Glutamatergic neuron (in vitro differentiated cells): ENCODE results near the gene LEMD2. TPM values are rescaled to one million over a fixed set of nuclear protein-coding genes. Genes with fewer than 3 reads are reported as not detected.

Experiments
- DNase-seq: peaks from one replicate; pipeline ENCODE4 v3.0.0; 2022
- H3K27ac Mint-ChIP-seq: one replicate; pipeline ENCODE4 v1.8.0; 2020; ENCODE audit warnings: mild to moderate bottlenecking, mixed read lengths, inconsistent platforms; ENCODE audit not compliant: unreplicated experiment
- H3K27me3 Mint-ChIP-seq: one replicate; pipeline ENCODE4 v1.8.0; 2020; ENCODE audit warnings: mild to moderate bottlenecking, moderate library complexity, mixed read lengths, inconsistent platforms; ENCODE audit not compliant: unreplicated experiment
- H3K36me3 Mint-ChIP-seq: one replicate; pipeline ENCODE4 v1.8.0; 2020; ENCODE audit warnings: mild to moderate bottlenecking, mixed read lengths, inconsistent platforms; ENCODE audit not compliant: unreplicated experiment
- H3K4me1 Mint-ChIP-seq: one replicate; pipeline ENCODE4 v1.8.0; 2020; ENCODE audit warnings: mild to moderate bottlenecking, low read depth, mixed read lengths, inconsistent platforms; ENCODE audit not compliant: unreplicated experiment
- H3K4me3 Mint-ChIP-seq: one replicate; pipeline ENCODE4 v1.8.0; 2020; ENCODE audit warnings: mild to moderate bottlenecking, mixed read lengths, inconsistent platforms; ENCODE audit not compliant: unreplicated experiment
- H3K9me3 Mint-ChIP-seq: one replicate; pipeline ENCODE4 v1.8.0; 2020; ENCODE audit warnings: mild to moderate bottlenecking, moderate library complexity, mixed read lengths, inconsistent platforms; ENCODE audit not compliant: unreplicated experiment
- total RNA-seq: library from RNA; stranded (reverse); fragmentation: NEBNext Ultra II Directional; extraction: Animal tissue kit (Norgen Biotek cat#: 25700); gene quantifications from one replicate; pipeline ENCODE4 v1.2.1, GENCODE V29; 2021; ENCODE audit not compliant: unreplicated experiment
- TF ChIP-seq, protein P1 (sequence below): fragments of 200-600 bp; sonication (generic); IDR thresholded peaks from one replicate; pipeline ENCODE4 v1.5.0; 2021; ENCODE audit not compliant: partially characterized antibody, unreplicated experiment

LEMD2 gene
- total RNA-seq, 1 donor from 2014 or later, result 82.4 TPM

DNA sequence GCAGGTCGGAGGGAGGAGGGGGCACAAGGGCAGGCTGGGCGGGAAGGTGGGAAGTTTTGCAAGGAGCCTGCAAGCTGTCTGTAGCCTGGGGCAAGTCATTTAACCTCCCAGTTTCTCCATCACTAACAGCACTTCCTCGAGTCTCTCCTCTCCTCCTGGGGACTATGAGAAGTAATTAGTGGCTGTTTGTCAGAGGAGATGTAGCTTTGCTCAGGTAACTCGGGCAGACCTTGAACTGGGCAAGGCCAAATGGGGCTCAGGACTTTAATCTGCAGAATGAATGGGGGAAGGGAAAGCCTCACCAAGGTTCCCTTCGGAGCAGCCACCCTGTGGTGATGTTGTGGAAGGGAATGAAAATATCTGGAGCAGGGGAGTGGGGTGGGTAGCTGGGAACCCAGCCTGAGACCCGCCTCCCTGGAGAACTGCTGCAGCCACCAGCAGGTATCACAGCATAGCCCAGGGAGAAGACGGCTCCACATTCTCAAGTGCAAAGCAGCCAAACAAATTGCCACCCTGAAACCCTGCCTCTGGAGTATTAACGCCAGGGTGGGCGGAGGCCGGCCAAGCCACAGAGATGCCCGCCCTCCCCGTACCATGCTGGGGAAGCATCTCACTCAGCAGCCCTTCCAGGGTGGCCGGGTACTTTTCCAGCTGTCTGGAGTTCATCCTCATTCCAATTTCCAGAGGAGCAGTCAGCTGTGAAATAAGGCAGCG is 6.1 kb upstream of the LEMD2 start:
- Mint-ChIP-seq H3K4me3 (no peak overlapping the region), H3K27me3 (peaks cover 4% of the 10 kb centered on the region), H3K27ac (no peak overlapping the region), H3K36me3 (no peaks in the 10 kb centered on the region), H3K9me3 (peaks cover 13% of the 10 kb centered on the region), H3K4me1 (peaks cover 51% of the 10 kb centered on the region)
- TF ChIP-seq, protein P1, sequence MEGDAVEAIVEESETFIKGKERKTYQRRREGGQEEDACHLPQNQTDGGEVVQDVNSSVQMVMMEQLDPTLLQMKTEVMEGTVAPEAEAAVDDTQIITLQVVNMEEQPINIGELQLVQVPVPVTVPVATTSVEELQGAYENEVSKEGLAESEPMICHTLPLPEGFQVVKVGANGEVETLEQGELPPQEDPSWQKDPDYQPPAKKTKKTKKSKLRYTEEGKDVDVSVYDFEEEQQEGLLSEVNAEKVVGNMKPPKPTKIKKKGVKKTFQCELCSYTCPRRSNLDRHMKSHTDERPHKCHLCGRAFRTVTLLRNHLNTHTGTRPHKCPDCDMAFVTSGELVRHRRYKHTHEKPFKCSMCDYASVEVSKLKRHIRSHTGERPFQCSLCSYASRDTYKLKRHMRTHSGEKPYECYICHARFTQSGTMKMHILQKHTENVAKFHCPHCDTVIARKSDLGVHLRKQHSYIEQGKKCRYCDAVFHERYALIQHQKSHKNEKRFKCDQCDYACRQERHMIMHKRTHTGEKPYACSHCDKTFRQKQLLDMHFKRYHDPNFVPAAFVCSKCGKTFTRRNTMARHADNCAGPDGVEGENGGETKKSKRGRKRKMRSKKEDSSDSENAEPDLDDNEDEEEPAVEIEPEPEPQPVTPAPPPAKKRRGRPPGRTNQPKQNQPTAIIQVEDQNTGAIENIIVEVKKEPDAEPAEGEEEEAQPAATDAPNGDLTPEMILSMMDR, result no peak
- DNase-seq, result no peak

DNA sequence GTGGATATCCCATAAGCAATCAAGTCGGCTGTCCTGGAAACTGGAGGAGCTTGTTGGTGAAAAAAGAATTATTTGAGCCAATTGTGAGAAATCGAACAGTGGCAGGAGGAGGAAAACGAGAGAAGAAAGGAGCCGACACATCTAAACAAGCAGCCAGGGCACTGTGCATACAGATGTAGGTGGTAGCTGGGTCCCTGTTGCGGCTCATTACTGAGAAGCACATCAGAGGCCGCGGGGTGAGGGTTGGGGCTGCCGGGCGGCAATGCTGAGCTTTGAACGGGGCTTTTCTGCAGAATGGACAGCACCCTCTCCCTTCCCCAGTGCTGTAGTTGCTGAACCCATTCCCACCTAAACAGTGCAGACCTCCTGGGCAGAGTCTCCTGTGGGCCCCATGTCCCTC is 4.1 kb upstream of the LEMD2 start:
- peaks cover 5% of the 10 kb centered on the region for H3K27me3 Mint-ChIP-seq
- peaks cover 44% of the 10 kb centered on the region for H3K4me1 Mint-ChIP-seq
- TF ChIP-seq, protein P1, result no peak
- H3K4me3 Mint-ChIP-seq, result no peak overlapping the region
- no peaks in the 10 kb centered on the region for H3K36me3 Mint-ChIP-seq
- no peak for DNase-seq
- H3K27ac Mint-ChIP-seq, result no peak overlapping the region
- peaks cover 7% of the 10 kb centered on the region for H3K9me3 Mint-ChIP-seq

DNA sequence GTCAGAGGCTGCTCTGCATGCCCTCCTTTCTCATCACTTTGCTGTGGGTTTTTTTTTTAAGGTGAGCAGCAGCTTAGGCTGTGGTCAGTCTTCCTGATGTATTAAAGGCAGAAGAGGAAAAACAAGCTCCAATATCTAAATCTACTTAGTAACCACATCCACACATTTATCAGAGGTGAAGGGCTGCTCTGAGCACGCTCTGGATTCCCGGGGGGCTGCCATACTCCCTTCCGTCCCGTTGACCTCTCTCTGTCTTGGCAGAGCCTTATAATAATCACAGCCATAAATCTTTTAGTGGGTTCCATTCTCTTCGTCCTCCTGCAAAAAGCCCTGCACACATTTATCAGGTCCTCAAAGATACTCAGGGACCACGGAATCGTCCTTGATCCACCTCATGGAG is 2.7 kb upstream of the LEMD2 start:
- Mint-ChIP-seq H3K27me3 (peaks cover 5% of the 10 kb centered on the region), H3K36me3 (no peaks in the 10 kb centered on the region), H3K4me1 (peaks cover 45% of the 10 kb centered on the region), H3K27ac (peak overlapping the region; percentile 23), H3K4me3 (peak overlapping the region; percentile 40), H3K9me3 (peaks cover 6% of the 10 kb centered on the region)
- TF ChIP-seq, protein P1, result no peak
- DNase-seq, result no peak

DNA sequence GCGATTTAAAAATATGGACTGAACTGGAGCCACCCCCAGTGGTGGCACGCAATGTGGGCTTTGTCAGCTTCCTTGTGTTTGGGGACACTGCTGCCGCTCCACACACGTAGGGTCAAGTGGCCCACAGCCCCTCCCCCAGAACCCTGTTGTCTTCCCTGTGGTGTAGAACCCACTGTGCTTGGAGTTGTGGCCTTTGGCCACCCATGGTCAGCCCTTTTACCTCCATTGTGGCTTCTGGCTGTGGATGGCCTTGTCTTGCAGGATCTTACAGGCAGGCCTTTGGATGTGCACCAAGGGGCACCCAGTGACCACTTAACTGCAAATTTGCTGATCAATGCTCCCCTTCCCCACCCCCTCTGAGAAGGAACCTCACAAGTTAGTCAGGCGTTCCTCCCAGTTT is 2.0 kb upstream of the LEMD2 start:
- peaks cover 5% of the 10 kb centered on the region for H3K27me3 Mint-ChIP-seq
- no peak for DNase-seq
- H3K4me3 Mint-ChIP-seq, result no peak overlapping the region
- peaks cover 51% of the 10 kb centered on the region for H3K4me1 Mint-ChIP-seq
- peaks cover 6% of the 10 kb centered on the region for H3K9me3 Mint-ChIP-seq
- TF ChIP-seq, protein P1, result no peak
- no peak overlapping the region for H3K27ac Mint-ChIP-seq
- H3K36me3 Mint-ChIP-seq, result no peaks in the 10 kb centered on the region

DNA sequence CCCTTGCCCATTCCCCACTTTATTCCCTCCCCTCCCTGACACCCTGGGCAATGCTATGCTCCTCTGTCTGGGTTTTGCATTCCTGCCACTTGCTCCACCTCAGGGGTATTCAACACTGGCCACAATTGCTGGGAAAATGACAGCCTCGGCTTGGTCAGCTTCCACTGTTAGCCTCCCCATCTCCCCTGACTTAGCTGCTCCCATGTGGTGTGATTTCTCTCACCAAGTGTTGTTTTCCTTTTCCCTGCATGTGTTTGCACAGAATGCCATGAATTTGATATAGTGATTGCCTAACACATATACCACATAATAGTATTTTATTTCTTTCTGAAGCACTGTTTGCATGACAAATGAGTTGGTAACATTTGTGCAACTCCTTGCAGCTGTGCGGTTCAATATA is 1.4 kb upstream of the LEMD2 start:
- TF ChIP-seq, protein P1, result no peak

More for the DNA sequence above, 1.4 kb upstream of the LEMD2 start:
- H3K27me3 Mint-ChIP-seq, result peaks cover 5% of the 10 kb centered on the region
- no peaks in the 10 kb centered on the region for H3K36me3 Mint-ChIP-seq
- H3K27ac Mint-ChIP-seq, result no peak overlapping the region
- H3K4me3 Mint-ChIP-seq, result peak overlapping the region; percentile 74
- DNase-seq, result no peak
- peaks cover 6% of the 10 kb centered on the region for H3K9me3 Mint-ChIP-seq
- peaks cover 56% of the 10 kb centered on the region for H3K4me1 Mint-ChIP-seq
